GM13977 (cell line): ENCODE results near the gene DYNLL2.

Source experiments
- DNase-seq: peaks from one replicate; pipeline ENCODE4 v3.0.0; 2012; ENCODE audit warnings: low spot score
- CTCF ChIP-seq: IDR thresholded peaks from 2 replicates; pipeline ENCODE4 v1.5.1; 2012; ENCODE audit warnings: mild to moderate bottlenecking, control low read depth; ENCODE audit not compliant: insufficient read depth; ENCODE audit errors: extremely low read depth, missing control alignments
- in situ Hi-C: fragments of 300-500 bp; cut with MboI; formaldehyde crosslinking; loops from one replicate; pipeline ENCODE4 v1.12.0; 2022; ENCODE audit warnings: low sequenced_read_pairs, low pct_unique_long_range_greater_than_20kb, mixed read lengths, inconsistent platforms; ENCODE audit not compliant: unreplicated experiment

DYNLL2 gene

GRCh38 chr17:58111676-58112075, 28.5 kb downstream of the DYNLL2 start:
- TF ChIP-seq CTCF, result no peak
- in situ Hi-C loops, result no loop called here
- DNase-seq, result no peak

GRCh38 chr17:58112970-58113631, 29.9 kb downstream of the DYNLL2 start:
- in situ Hi-C loops, result no loop called here
- peak; percentile 97 for TF ChIP-seq CTCF
- DNase-seq, result peak; percentile 72

GRCh38 chr17:58113947-58114346, 30.7 kb downstream of the DYNLL2 start:
- DNase-seq, result no peak
- no peak for TF ChIP-seq CTCF
- in situ Hi-C loops, result no loop called here

GRCh38 chr17:58117382-58117781, 34.2 kb downstream of the DYNLL2 start:
- TF ChIP-seq CTCF, result no peak
- no peak for DNase-seq
- in situ Hi-C loops, result no loop called here

GRCh38 chr17:58119491-58119890, 36.3 kb downstream of the DYNLL2 start:
- DNase-seq, result no peak
- TF ChIP-seq CTCF, result no peak
- in situ Hi-C loops, result no loop called here

- in situ Hi-C loops, result no loop called here
- peak; percentile 35 for DNase-seq
- TF ChIP-seq CTCF, result no peak
These were observed 37.1 kb downstream of the DYNLL2 start for GRCh38 chr17:58120195-58120822.

GRCh38 chr17:58121925-58122324, 38.7 kb downstream of the DYNLL2 start:
- in situ Hi-C loops, result no loop called here
- DNase-seq, result no peak
- TF ChIP-seq CTCF, result peak; percentile 29
